ENCODE results near the gene SPRY1.

The SPRY1 gene

DNA sequence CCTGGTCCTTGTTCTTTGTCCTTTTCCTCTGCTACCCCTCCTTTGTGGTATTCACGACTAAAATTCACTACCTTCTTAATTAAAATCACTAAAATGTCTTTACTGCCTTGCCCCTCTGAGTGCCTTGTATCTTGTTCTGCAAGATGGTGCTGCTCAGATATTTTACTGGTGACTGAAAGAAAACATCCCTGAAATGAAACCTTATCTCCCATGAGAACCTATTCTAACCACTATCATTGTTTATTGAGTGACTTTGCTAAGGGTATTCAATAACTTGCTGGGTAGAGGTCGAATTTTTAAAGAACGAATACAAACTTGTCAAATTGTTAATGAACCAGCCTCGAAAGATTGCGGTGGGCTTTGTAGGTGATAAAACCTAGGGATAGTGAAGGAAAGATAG lies 52.8 kb downstream of the SPRY1 start:
- DNase-seq = no peak

DNA sequence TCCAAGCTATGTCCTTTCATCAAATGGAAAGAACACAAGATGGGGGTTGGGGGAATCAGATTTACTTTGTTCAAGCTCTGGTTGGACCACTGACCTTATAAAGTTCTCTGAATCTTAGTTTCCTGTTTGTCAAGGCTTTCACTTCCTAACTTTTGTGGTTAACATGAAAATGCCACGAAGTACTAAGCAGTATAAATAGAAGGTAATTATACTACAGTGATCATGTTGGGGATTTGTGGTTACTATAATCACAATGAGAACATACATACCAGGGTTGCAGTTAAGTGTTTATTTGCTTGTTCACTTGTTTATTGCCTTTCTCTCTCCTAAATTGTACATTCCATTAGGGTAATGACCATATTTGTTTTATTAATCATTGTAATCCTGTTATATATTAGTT lies 53.2 kb downstream of the SPRY1 start:
- no peak for DNase-seq

DNA sequence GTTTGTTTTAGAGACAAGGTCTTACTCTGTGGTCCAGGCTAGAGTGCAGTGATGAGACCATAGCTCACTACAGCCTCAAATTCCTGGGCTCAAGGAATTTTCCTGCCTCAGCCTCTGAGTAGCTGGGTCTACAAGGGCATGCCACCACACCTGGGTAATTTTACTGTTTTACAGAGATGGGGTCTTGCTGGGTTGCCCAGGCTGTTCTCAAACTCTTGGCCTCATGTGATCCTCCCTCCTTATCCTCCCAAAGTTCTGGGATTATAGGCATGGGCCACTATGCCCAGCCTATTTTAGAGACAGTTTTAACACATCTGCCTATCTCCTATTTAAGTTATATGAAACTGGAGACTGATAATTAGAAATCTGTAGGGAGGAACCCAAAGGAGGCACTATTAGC lies 53.8 kb downstream of the SPRY1 start:
- DNase-seq = no peak

DNA sequence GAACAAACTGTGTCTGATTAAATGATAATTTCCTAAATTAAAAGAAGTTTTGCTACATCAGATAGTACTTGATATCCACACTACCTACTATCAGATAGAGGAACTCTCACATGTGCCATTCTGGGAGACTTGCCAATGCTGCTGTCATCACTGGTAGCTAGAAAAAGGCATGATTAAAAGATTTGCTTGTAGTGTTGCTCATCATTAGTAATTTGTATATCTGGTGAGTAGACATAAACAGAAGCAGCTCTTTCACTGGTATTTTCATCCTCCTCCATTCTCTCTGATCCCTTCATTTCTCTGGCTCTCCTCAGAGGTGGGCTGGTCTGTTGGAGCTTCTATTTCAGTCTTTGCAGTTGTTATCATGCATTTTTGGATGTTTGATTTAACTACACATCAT lies 56.0 kb downstream of the SPRY1 start:
- DNase-seq = no peak

DNA sequence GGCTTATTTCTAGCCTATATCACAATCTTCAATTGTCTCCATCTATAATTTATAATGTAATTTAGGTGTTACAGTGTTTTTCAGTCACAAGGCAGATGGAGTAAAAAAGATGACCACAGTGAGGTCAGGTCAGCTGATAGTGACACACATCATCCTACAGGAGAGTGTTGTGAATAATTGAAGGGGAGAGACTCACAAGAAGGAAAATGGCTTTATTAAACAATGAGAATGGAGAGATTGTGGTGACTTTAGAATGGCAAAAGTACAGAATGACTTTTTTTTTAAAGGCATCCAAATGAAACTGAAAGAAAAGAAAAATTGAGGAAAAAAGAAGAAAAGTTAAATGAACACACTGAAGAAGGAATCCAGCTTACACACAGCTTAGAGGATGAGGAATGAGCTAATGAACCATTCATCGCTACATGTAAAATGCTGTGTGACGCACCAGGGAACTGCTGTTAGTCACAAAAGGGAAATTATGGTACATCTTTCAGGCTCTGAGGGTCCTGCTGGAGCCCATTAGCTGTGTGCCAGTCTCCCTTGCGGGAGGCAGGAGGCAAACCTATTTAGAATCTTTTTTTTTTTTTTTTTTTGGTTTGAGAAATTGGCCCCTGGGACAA lies 56.6 kb downstream of the SPRY1 start:
- no peak for DNase-seq

All from left hindlimb (tissue), 1 donor.